GM19035 (cell line): ENCODE data around the gene PPBP.
"Not testable (repeated sequence)": the region's sequence is repeated elsewhere in the genome, so short reads cannot be mapped to it uniquely, and the experiment has no call there.

Source experiments
- ATAC-seq: cut with Tn5 transposase; IDR thresholded peaks from one replicate; pipeline ENCODE4 v1.9.1; 2021; ENCODE audit not compliant: unreplicated experiment

PPBP gene

DNA sequence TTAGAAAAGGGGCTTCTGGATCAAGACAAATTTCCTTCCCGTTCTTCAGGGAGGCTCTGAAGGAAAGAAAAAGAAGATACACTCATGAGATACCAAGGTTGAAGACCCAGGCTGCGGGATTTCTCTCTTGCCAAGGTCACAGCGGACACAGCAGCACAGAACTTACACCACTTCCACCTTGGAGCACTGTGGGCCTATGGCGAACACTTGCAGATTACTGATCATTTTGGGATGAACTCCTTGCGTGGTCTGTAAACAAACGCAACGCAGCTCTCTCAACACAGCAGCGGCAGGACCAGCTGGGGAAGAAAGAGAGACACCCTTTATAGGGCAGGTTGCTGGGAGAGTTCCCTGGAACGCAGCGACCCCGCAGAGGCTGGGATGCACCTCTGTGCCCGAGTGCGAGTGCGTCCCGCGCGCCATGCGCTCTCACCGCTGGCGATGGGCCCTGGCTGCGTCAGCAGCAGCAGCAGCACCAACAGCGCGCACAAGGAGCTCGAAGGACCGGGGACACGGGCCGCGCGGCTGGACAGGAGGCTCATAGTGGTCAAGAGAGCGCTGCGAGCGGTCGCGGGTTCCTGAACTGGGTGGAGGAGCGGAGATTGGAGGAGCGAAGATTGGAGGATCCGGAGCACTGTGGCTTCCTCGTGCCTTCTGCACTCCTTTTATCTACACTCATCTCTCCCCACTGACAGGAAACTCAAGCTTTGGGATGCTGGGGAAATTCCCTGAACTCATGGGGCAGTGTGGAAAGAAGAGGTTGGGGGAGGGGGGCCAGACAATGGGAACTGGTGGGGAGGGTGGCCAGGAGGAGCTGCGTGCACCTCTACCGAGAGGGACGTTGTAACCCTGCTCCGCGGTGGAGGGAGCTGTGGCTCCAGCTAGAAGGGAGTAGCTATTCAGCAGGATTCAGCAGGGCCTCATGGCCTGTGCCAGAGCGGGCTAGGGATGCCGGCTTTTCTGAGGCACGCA, 10.3 kb upstream of the PPBP start, which contains the start of gene CXCL5:
Gene CXCL5 (minus strand): TSS at position 638 of the 972 bp plus-strand sequence. CDS start 96 bp downstream, at position 542.
- ATAC-seq, result no peak

DNA sequence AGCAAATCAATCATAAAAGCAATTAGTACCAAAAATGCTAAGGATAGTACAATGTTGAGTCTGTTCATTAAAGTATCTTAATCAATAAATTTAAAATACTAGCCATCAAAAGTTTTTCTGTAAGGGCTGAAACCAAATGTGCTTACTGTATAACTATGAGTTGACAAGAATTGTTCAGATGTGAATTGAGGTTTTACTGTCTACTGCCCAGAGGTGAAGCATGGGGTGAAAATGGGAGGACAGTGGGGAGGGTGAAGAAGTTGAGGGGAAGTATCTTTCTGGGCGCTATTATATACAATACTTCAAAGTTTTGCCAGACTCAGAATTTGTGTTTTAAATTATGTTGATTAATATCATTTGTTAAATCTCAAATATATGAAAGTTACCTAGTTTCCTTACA, 4.1 kb upstream of the PPBP start:
- no peak for ATAC-seq

DNA sequence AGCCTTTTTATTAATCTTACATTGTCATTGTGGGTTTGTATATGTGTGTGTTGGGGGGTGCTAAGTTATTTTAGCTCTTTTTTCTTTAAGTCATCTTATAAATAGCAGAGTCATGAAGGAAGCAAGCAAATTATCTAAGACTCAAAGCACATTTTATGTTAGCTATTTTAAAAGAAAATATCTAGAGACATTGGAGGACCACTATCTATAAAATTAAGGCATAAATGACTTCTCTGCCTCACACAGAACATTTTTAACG, 3.7 kb upstream of the PPBP start:
- ATAC-seq, result no peak

DNA sequence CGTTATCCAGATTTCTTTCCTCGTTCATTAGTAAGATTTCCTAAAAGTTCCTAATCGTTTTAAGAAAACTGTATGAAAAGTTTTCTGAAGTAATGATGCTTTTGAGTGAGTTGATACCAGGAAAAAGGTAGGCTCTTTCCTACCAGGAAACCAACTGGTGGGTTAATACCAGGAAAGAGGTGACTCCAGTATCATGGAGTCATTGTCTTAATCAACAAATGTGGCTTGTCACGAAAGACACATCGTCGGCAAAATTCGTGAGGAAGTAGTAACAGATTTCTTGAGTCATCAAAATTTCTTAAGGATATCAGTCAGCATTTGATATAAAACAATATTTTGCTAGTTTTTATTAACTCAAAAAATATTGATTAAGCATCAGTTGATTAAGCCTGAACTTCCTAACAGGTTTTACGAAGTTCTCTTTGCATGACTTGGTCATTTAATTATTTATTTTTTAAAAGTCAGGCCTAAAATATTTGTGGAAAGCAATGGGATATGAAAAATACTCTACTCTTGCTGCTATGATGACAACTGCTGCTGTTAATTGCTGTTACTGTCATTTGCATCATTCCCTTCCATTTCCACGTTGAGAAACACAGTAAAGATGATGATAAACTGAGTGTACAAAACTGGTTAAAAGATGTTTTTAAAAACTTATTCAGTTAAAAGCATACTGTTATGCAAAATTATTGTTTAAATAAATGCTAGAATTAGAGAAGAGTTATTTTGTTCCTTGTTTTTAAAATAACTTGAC, 3.2 kb upstream of the PPBP start:
- ATAC-seq, result no peak

DNA sequence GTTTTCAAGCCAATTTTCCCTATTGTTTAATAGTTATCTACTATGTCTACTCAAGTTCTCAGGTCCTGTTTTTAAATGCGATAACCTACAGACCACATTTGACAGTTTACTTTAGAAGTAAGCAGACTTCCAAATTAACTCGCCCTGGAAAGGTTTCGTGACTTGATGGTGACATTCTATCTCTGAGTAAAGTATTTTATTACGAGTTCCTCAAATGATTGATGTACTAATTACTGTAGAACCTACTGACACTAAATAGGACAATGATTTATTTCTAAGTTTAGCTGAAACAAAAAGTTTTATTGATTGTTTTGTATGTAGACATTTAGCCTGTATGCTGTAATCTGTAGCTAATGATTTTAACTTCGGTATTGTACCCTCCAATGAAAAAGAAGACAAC, 1.9 kb upstream of the PPBP start:
- no peak for ATAC-seq

DNA sequence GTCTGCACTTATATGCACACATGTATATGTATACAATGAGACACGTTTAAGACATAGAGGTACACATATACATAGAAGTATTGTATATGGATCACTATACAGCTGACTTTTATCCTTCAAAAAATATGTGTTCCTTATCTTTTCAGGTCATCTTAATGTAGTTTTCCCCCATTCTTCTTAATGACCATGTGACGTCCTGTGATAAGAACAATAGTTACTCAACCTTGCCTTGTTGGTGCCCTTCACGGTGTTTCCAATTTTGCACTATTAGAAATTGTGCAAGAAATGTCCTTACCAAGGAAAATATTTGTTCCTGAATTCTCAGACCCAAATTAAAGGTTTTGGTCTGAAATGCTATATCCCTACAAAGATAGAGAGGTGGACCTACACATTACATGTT, 1.0 kb upstream of the PPBP start:
- no peak for ATAC-seq

DNA sequence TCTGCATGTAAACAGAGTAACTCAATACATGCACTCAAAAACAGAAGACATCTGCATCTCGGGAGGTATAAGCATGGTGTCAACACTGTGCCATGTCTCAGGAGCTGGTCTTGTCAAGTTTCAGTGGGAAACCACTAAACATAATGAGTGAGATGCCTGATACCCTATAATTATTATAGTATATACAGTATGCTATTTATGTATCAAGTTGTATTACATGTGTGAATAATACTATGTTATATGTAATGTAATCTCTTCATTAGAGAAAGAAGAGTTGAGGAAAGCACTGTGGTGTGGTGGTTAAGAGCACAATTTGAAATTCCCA, 2.5 kb downstream of the PPBP start:
- no peak for ATAC-seq

DNA sequence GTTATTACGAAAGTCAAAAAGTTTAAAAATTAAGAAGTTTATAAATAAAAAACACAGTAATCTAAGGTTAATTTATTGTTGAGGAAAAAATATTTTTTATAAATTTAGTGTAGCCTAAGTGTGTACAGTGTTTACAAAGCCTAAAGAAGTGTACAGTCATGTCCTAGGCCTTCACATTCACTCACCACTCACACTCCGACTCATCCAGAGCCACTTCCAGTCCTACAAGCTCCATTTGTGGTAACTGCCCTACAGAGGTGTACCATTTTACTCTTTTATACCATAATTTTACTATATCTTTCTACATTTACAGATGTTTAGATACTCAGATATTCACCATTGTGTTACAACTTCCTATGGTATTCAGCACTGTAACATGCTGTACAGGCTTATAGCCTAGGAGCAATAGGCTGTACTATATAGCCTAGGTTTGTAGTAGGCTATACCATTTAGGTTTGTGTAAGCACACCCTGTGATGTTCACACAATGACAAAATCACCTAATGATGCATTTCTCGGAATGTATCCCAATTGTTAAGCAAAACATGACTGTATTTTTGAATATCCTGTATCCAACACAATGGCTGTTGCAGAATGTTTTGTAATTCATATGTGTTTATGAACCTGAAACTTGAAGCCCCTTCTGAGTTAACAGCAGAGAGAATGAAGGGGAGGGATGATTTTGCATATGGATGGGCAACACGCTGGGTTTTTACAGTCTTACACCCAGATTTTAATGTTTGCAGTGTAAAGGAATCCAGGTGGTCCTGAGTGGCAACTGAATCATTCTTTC, 3.1 kb downstream of the PPBP start:
- ATAC-seq, result no peak

DNA sequence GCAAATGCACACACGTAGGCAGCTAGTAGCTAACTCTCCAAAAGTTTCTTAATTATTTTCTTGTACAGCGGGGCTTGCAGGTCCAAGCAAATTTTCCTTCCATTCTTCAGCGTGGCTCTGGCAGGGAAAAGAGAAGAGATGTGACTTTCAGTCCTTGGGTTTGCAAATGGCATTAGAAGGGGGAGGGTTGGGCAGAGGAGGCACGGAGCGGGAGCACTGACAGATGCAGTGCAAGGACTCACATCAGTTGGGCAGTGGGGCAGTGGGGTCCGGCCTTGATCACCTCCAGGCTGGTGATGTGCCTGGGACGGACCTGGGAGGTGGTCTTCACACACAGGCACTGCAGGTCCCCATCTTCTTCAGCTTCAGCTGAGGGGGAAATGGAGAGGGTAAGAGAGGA, 6.8 kb downstream of the PPBP start:
- not testable (repeated sequence) for ATAC-seq

DNA sequence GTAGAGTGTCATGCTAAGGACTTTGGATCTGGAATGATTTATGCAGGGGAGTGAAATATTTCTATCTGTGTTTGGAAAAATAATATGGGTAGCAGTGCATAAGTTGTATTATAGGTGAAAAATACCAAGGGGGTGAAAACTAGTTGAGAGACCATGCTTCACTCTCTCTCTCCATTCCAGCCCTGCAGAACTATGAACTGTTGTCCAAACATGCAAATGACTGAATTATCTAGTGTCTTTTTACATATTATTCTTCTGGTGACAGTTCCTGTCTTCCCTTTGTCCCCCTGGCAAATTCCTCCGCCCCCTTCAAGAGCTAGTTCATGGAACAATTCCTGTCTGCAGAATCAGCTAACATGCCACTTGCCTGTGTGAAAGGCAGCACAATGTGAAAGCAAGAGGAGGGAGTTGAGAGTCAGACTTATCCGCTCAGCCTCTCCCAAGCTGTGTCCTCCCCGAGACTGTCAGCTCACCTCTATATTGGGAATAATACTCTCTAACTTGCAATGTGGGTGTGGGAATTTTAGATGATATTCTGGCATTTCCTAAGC, 8.5 kb downstream of the PPBP start:
- ATAC-seq, result no peak

DNA sequence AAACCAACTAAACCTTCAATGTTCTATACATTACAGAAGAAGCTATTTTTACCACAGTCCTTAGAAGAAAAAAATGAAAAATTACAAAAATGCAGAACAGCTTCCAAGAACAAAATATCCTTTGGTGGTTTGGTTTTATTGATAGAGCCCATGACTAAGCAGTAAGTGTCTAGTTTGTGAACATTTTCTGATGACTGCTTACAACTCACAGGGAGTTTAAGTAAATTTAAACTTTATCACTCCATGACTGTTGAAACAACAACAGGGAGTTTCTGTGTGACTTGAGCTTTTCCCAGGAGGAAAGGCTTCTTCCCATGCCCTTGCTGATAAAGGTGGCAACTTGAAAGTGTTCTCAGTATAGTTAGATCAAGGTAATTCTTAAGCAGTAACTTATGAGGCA, 9.1 kb downstream of the PPBP start:
- ATAC-seq, result no peak

DNA sequence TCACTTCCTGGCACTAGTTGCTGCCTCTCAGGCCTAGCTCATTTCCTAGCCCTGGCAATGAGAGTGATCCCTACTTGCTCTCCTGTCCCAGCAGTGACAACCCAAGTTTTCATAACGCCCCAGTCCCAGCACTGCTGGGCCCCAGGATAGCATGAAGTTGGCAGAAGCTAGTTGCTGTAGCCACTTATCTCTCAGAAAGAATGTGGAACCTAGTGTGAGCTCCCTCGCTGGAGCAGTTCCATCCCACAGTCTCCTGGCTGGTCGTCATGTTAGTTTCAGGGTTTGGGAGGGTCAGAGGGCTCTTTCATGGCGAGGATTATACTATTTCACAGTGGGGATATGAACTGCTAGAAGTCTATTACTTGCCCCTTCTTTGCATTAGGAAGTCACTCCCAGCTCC, 11.3 kb downstream of the PPBP start:
- no peak for ATAC-seq

DNA sequence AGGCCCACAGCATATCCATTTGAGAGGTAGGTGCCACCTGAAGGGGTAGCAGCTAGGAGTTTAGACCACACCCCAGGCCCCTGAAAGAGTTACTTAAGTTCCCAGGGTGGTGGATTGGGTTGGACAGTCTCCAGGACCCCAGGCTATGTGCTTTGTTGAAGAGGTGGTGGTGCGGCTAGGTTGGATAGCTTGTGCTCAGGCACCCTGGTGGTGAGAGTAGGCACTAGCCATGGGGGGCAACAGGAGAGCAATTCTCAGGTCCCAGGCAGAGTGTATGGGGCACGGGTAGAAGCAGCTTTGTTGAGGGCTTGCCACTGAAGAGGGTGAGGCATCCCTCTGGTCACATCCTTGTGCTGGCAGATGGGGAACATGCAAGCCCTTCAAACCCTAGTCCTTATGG, 11.8 kb downstream of the PPBP start:
- no peak for ATAC-seq

DNA sequence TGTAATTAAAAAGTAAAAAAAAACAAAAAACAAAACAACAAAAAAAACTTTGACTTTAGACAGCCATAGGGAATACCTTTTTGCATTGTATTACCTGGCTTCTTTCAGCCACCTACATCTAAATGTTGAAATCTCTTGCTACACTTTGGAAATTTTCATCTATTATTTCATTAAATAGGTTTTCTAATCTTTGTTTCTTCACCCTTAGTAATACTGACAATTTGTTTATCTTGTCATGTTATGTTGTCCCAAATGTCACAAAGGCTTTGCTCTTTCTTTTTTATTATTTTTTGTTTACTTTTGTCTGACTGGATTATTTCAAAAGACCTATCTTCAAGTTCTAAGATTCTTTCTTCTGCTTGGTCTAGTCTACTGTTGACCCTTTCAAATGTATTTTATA, 13.6 kb downstream of the PPBP start:
- no peak for ATAC-seq

DNA sequence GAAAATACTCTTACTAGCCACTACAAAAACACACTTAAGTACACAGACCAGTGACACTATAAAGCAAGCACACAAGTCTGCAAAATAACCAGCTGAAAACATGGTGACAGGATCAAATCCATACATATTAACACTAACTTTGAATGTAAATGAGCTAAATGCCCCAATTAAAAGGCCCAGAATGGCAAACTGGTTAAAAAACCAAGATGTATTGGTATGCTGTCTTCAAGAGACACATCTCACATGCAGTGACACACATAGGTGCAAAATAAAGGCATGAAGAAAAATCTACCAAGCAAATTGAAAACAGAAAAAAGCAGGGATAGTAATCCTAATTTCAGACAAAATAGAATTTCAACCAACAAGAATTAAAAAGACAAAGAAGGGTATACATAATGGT, 17.0 kb downstream of the PPBP start:
- ATAC-seq, result no peak

DNA sequence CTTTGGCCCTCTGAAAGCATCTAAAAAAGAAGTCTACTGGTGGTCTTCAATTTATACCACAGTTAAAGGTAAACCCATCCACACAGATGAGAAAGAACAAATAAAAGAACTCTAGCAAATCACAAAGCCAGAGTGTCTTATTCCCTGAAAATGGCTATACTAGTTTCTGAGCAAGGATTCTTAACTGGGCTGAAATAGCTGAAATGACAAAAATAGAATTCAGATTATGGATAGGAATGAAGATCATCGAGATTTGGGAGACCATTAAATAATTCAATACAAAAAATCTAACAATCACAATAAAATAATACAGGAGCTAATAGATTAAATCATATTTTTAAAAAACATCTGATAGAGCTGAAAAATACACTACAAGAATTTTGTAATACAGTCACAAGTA, 18.0 kb downstream of the PPBP start:
- no peak for ATAC-seq

DNA sequence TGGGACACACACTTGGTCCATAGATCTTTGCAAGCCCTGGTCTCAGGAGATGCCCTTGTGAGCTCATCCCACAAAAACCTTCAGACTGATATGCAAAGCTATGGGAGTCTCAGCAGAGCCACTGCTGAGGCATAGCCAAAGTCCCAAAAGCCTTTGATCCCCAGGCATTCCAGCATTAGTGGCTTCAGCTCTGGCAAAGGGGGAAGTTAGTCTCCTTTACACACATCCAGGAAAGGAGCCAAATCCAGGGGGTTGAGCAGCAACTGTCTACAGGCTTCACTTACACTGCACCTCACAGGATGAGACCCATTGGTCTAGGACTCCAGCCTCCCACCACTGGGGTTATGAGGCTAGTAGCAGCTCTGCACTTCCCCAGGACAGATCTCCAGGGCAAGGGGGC, 20.1 kb downstream of the PPBP start:
- ATAC-seq, result no peak

DNA sequence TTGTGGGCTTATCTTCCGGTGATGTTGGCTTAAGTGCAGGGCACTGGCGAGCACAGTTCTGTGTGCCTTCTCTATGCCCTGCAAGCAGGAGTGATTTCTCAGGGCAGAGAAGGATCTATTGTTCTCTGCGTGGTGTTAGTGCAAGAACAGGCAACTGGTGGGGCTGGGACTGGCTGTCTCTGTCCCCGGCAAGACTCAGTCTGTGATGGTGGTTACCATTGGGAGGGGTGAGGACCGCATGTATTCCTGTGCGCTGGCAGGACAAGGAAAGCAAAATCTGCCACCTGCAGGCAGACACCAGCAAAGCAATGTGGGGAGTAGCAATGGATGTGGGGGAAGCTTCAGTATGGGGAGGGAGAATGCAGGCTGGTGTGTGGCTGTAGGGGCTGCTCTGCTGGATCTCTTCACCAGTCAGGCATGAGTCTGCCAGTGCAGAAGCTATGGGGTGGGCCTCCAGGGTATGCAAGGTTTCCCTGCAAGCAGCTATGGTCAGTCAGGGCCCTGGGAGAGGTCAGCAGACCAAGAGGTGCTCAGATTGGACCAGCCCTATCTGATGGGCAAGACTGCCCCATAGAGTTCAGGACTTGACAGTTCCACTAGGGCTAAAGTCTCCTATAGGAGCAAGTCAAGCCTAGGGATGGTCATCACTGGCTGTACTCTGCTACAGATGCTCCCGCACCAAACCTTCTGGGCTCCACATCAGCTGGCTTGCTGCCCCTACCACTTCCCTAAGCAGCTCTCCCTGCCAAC, 23.0 kb downstream of the PPBP start:
- ATAC-seq, result no peak

DNA sequence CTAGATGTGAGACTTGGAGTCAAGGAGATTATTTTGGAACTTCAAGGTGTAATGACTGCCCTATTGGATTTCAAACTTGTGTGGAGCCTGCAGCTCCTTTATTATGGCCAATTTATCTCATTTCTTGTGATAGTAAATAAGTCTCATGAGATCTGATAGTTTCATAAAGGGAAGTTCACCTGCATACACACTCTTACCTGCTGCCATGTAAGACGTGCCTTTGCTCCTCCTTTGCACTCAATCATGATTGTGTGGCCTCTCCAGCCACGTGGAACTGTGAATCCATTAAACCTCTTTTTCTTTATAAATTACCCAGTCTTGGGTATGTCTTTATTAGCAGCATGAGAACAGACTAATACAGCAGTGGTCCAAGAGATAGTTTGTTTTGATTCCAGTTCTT, 25.3 kb downstream of the PPBP start:
- ATAC-seq, result no peak

DNA sequence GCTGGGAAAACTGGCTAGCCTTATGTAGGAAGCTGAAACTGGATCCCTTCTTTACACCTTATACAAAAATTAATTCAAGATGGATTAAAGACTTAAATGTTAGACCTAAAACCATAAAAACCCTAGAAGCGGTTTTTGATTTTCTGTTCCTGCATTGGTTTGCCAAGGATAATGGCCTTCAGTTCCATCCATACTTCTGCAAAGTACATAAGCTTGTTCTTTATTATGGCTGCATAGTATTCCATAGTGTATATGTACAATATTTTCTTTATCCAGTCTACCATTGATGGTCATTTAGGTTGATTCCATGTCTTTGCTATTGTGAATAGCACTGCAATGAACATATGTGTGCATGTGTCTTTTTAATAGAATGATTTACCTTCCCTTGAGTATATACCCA, 28.9 kb downstream of the PPBP start:
- ATAC-seq, result not testable (repeated sequence)

DNA sequence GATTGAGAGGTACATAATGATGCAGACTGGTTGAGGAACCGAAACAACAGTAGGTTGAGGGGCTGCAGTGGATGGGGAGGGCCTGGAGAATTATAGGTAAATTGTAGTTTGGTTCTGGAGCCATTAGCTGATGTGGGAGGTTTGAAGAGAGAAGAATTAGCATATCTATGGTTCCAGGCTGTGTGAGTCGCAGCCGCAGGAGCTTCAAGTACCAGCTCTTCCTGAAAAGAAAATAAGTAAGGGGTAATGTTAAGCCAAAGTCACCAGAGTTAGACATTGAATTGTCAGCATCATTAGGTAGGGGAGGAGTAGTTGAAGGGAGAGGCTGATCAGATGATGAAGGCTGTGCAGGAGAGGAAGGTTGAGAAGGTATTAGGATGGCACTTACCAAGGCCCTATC, 35.6 kb downstream of the PPBP start:
- no peak for ATAC-seq
